Measurements from ENCODE around the gene ZSCAN5A.
"Not testable (repeated sequence)": the region's sequence is repeated elsewhere in the genome, so short reads cannot be mapped to it uniquely, and the experiment has no call there.

The ZSCAN5A gene

DNA sequence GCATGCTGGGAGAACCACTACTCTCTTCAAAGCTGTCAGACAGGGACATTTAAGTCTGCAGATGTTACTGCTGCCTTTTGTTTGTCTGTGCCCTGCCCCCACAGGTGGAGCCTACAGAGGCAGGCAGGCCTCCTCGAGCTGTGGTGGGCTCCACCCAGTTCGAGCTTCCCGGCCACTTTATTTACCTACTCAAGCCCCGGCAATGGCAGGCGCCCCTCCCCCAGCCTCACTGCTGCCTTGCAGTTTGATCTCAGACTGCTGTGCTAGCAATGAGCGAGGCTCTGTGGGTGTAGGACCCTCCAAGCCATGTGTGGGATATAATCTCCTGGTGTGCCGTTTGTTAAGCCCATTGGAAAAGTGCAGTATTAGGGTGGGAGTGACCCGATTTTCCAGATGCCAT, 22.4 kb upstream of the ZSCAN5A start:
- not testable (repeated sequence) for H3K27ac ChIP-seq (ENCODE audit: low read length); H3K9me3 ChIP-seq (ENCODE audit: control insufficient read depth in 2 of 2, low read length in 2 of 2); H3K9ac ChIP-seq (ENCODE audit: low read length in 2 of 2); H3K4me1 ChIP-seq (ENCODE audit: control insufficient read depth, insufficient read depth, low read length); H3K4me3 ChIP-seq (ENCODE audit: low read length in 2 of 2); H3K27me3 ChIP-seq (ENCODE audit: control insufficient read depth in 1 of 2, insufficient read depth in 2 of 2, low read length in 2 of 2); H3K36me3 ChIP-seq (ENCODE audit: control insufficient read depth in 2 of 2, insufficient read depth in 2 of 2, low read length in 2 of 2)

DNA sequence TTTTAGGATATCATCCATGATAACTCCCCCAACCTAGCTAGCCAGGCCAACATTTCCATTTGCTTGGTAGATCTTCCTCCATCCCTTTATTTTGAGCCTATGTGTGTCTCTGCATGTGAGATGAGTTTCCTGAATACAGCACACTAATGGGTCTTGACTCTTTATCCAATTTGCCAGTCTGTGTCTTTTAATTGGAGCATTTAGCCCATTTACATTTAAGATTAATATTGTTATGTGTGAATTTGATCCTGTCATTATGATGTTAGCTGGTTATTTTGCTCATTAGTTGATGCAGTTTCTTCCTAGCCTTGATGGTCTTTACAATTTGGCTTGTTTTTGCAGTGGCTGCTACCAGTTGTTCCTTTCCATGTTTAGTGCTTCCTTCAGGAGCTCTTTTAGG, 20.7 kb upstream of the ZSCAN5A start:
- H3K27ac ChIP-seq (ENCODE audit: low read length); H3K36me3 ChIP-seq (ENCODE audit: control insufficient read depth in 2 of 2, insufficient read depth in 2 of 2, low read length in 2 of 2); H3K4me3 ChIP-seq (ENCODE audit: low read length in 2 of 2); H3K9ac ChIP-seq (ENCODE audit: low read length in 2 of 2); H3K27me3 ChIP-seq (ENCODE audit: control insufficient read depth in 1 of 2, insufficient read depth in 2 of 2, low read length in 2 of 2); H3K9me3 ChIP-seq (ENCODE audit: control insufficient read depth in 2 of 2, low read length in 2 of 2); H3K4me1 ChIP-seq (ENCODE audit: control insufficient read depth, insufficient read depth, low read length): not testable (repeated sequence)

DNA sequence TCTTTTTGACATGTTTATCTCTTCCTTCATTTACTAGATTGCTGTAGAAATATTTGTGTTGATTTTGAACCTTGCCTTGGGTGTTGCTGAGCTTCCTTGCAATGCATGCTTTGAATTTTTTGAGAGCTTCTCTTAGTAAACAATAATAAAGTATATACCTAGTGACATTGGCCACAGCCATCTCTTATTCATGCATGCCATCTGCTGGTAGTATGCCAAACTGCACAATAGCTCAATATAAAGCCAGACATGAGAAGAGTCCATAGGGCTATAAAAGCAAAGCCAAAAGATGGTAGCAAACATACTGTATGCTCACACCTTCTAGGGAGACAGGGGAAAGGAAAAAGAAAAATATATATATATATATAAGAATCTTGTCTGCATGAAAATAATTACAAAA, 18.9 kb upstream of the ZSCAN5A start:
- H3K36me3 ChIP-seq (ENCODE audit: control insufficient read depth in 2 of 2, insufficient read depth in 2 of 2, low read length in 2 of 2): no peaks in the 10 kb centered on the region

DNA sequence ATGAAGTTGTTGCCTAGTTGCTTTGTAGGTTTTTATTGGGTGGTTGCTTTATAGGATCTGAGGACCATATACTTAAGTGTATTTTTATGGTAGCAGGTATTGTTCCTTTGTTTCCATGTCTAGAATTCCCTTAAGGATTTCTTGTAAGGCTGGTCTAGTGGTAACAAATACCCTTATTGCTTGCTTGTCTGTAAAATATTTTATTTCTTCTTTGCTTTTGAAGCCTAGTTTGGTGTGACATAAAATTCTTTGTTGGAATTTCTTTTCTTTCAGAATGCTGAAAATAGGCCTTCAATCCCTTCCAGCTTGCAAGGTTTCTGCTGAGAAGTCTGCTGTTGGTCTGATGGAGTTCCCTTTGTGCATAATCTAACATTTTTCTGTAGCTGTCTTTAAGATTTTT, 18.1 kb upstream of the ZSCAN5A start:
- Histone ChIP-seq H3K27me3 (ENCODE audit: control insufficient read depth in 1 of 2, insufficient read depth in 2 of 2, low read length in 2 of 2) (no peaks in the 10 kb centered on the region), H3K9ac (ENCODE audit: low read length in 2 of 2) (no peak overlapping the region), H3K4me3 (ENCODE audit: low read length in 2 of 2) (no peak overlapping the region), H3K36me3 (ENCODE audit: control insufficient read depth in 2 of 2, insufficient read depth in 2 of 2, low read length in 2 of 2) (no peaks in the 10 kb centered on the region), H3K27ac (ENCODE audit: low read length) (no peak overlapping the region), H3K4me1 (ENCODE audit: control insufficient read depth, insufficient read depth, low read length) (no peaks in the 10 kb centered on the region), H3K9me3 (ENCODE audit: control insufficient read depth in 2 of 2, low read length in 2 of 2) (peaks cover 0 to 3% of the 10 kb centered on the region in 2 donors)

More for the DNA sequence above, 18.9 kb upstream of the ZSCAN5A start:
- H3K9me3 ChIP-seq (ENCODE audit: control insufficient read depth in 2 of 2, low read length in 2 of 2): peaks cover 0 to 3% of the 10 kb centered on the region in 2 donors
- H3K9ac ChIP-seq (ENCODE audit: low read length in 2 of 2): no peak overlapping the region
- no peaks in the 10 kb centered on the region for H3K4me1 ChIP-seq (ENCODE audit: control insufficient read depth, insufficient read depth, low read length)
- no peak overlapping the region for H3K4me3 ChIP-seq (ENCODE audit: low read length in 2 of 2)
- H3K27me3 ChIP-seq (ENCODE audit: control insufficient read depth in 1 of 2, insufficient read depth in 2 of 2, low read length in 2 of 2): no peaks in the 10 kb centered on the region
- H3K27ac ChIP-seq (ENCODE audit: low read length): no peak overlapping the region

DNA sequence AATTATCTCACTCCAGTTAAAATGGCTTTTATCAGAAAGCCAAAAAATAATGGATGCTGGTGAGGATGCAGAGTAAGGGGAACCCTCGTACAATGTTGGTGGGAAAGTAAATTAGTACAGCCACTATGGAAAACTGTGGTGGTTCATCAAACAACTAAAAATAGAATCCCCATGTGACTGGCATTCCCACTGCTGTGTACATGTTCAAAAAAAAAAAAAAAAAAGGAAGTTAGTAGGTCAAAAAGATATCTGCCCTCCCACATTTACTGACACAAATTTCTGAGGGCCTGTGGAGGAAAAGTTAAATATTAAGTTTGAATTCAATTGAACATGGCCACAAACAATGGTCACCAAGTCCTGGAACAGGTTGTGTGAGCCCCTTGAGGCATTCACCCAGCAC, 9.8 kb upstream of the ZSCAN5A start:
- H3K9me3 ChIP-seq (ENCODE audit: control insufficient read depth in 2 of 2, low read length in 2 of 2): no peaks in the 10 kb centered on the region
- H3K36me3 ChIP-seq (ENCODE audit: control insufficient read depth in 2 of 2, insufficient read depth in 2 of 2, low read length in 2 of 2): no peaks in the 10 kb centered on the region
- H3K27me3 ChIP-seq (ENCODE audit: control insufficient read depth in 1 of 2, insufficient read depth in 2 of 2, low read length in 2 of 2): no peaks in the 10 kb centered on the region
- H3K9ac ChIP-seq (ENCODE audit: low read length in 2 of 2): no peak overlapping the region
- no peaks in the 10 kb centered on the region for H3K4me1 ChIP-seq (ENCODE audit: control insufficient read depth, insufficient read depth, low read length)
- no peak overlapping the region for H3K27ac ChIP-seq (ENCODE audit: low read length)
- H3K4me3 ChIP-seq (ENCODE audit: low read length in 2 of 2): no peak overlapping the region

DNA sequence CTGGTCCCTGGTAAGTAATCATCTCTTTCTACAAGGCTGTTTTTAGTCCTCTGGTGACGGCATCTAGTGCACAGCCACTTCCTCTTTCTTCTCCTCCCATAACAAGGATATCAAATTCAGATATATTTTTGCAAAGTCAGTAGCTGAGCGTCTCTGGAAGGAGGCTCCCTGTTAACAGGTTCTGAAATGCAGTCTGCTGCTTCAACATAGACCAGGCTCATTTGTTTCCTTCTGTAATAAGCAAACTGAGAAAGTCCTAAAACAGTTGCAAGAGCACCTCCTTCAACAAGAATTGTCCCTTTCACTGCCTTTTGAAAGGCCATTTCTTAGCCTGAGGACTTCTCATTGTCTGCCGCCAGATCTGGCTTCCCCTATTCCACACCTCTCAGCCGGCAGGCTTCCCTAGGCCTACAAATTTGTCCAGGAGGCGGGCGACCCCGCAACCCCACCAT, 7.4 kb upstream of the ZSCAN5A start:
- Histone ChIP-seq H3K4me1 (ENCODE audit: control insufficient read depth, insufficient read depth, low read length) (no peaks in the 10 kb centered on the region), H3K9ac (ENCODE audit: low read length in 2 of 2) (no peak overlapping the region), H3K4me3 (ENCODE audit: low read length in 2 of 2) (no peak overlapping the region), H3K27me3 (ENCODE audit: control insufficient read depth in 1 of 2, insufficient read depth in 2 of 2, low read length in 2 of 2) (no peaks in the 10 kb centered on the region), H3K27ac (ENCODE audit: low read length) (no peak overlapping the region), H3K9me3 (ENCODE audit: control insufficient read depth in 2 of 2, low read length in 2 of 2) (no peaks in the 10 kb centered on the region), H3K36me3 (ENCODE audit: control insufficient read depth in 2 of 2, insufficient read depth in 2 of 2, low read length in 2 of 2) (no peaks in the 10 kb centered on the region)

DNA sequence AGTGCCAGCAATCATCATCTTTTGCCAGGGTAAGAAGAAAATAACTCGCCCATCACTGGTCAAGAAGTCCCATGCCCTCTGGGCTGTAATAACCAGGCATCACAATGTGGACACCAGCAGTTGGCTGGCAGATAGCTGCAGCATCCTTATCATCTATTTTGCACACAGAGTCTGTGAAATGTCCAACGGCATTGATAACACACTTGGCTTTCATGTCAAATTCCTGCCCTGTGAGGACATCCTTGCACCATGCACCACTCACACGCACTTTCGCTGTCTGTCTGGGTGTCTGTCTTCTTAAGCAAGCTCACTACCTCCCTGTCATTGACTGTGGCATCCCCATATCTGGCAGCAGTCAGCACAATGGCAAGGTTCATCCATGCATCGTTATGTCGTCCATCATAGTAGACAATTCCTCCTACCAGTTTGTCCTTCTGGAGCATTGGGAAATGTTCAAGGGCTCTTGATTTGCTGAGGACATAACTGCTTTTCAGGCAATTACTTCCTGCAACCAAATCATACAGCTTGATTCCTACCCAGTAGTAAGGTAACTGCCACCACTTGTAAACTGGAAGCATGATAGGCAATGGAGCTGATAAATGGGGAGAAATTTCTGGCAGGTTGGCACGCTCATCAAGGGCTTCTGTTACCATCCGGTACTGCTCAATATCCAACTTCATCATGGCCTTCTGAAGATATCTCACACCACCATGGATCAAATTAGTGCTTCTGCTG, 6.8 kb upstream of the ZSCAN5A start:
- Histone ChIP-seq H3K9me3 (ENCODE audit: control insufficient read depth in 2 of 2, low read length in 2 of 2) (no peaks in the 10 kb centered on the region), H3K27me3 (ENCODE audit: control insufficient read depth in 1 of 2, insufficient read depth in 2 of 2, low read length in 2 of 2) (no peaks in the 10 kb centered on the region), H3K4me3 (ENCODE audit: low read length in 2 of 2) (no peak overlapping the region), H3K9ac (ENCODE audit: low read length in 2 of 2) (no peak overlapping the region), H3K4me1 (ENCODE audit: control insufficient read depth, insufficient read depth, low read length) (no peaks in the 10 kb centered on the region), H3K27ac (ENCODE audit: low read length) (no peak overlapping the region), H3K36me3 (ENCODE audit: control insufficient read depth in 2 of 2, insufficient read depth in 2 of 2, low read length in 2 of 2) (no peaks in the 10 kb centered on the region)

DNA sequence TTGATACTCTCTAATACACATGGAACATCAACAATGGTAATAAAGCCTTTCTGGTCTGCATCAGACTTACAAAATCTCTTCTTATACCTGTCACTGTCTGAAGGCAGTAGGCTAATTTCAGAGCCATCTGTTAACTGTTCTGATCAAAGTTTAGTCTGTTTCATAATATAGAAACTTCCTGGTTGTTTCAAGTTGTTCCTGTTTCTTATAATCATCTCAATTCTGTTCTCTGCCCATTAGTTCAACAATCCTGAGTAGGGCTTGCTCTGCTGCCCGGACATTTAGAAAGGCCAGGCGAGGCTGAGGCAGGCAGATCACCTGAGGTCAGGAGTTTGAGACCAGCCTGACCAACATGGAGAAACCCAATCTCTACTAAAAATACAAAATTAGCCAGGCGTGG, 5.4 kb upstream of the ZSCAN5A start:
- H3K36me3 ChIP-seq (ENCODE audit: control insufficient read depth in 2 of 2, insufficient read depth in 2 of 2, low read length in 2 of 2): no peaks in the 10 kb centered on the region

DNA sequence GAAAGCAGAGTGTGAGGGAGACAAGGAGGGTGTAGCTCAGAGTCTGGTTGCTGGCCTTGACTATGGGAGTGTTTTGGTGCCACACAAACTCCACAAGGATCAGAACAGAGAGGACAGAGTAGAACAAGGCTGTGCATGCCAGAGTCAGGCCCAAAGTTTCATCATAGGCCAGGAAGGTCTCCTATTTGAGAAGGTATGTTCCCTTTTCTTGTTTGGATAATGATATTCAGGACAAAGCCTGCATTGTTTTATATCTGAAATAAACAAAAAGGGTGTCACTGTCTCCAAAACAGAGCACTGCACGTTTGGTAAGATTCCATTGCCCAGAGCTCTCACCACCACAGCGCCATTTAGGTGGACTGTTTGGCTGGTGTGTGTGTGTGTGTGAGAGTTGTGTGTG, 3.1 kb upstream of the ZSCAN5A start:
- H3K4me1 ChIP-seq (ENCODE audit: control insufficient read depth, insufficient read depth, low read length): peaks cover 15% of the 10 kb centered on the region

More for the DNA sequence above, 5.4 kb upstream of the ZSCAN5A start:
- H3K9me3 ChIP-seq (ENCODE audit: control insufficient read depth in 2 of 2, low read length in 2 of 2): no peaks in the 10 kb centered on the region
- H3K9ac ChIP-seq (ENCODE audit: low read length in 2 of 2): no peak overlapping the region
- no peak overlapping the region for H3K4me3 ChIP-seq (ENCODE audit: low read length in 2 of 2)
- H3K4me1 ChIP-seq (ENCODE audit: control insufficient read depth, insufficient read depth, low read length): peaks cover 9% of the 10 kb centered on the region
- no peaks in the 10 kb centered on the region for H3K27me3 ChIP-seq (ENCODE audit: control insufficient read depth in 1 of 2, insufficient read depth in 2 of 2, low read length in 2 of 2)
- H3K27ac ChIP-seq (ENCODE audit: low read length): no peak overlapping the region

DNA sequence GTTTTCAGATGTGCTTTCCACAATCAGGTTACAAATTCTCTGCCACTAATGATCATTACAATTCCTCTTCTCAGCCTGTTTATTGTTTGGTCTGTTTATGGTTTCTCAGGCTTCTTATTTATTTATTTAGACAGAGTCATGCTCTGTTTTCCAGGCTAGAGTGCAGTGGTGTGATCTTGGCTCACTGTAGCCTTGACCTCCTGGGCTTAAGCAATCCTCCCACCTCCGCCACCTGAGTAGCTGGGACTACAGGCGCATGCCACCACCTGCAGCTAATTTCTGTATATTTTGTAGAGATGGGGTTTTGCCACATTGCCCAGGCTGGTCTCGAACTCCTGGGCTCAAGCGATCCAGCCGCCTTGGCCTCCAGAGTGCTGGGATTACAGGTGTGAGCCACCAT, 2.1 kb upstream of the ZSCAN5A start:
- H3K9me3 ChIP-seq (ENCODE audit: control insufficient read depth in 2 of 2, low read length in 2 of 2): no peaks in the 10 kb centered on the region
- no peak overlapping the region for H3K4me3 ChIP-seq (ENCODE audit: low read length in 2 of 2)
- H3K27me3 ChIP-seq (ENCODE audit: control insufficient read depth in 1 of 2, insufficient read depth in 2 of 2, low read length in 2 of 2): no peaks in the 10 kb centered on the region
- peaks cover 15% of the 10 kb centered on the region for H3K4me1 ChIP-seq (ENCODE audit: control insufficient read depth, insufficient read depth, low read length)
- no peak overlapping the region for H3K9ac ChIP-seq (ENCODE audit: low read length in 2 of 2)
- peaks cover 0 to 2% of the 10 kb centered on the region in 2 donors for H3K36me3 ChIP-seq (ENCODE audit: control insufficient read depth in 2 of 2, insufficient read depth in 2 of 2, low read length in 2 of 2)
- H3K27ac ChIP-seq (ENCODE audit: low read length): no peak overlapping the region

More for the DNA sequence above, 3.1 kb upstream of the ZSCAN5A start:
- H3K9me3 ChIP-seq (ENCODE audit: control insufficient read depth in 2 of 2, low read length in 2 of 2): no peaks in the 10 kb centered on the region
- peaks cover 0 to 1% of the 10 kb centered on the region in 2 donors for H3K36me3 ChIP-seq (ENCODE audit: control insufficient read depth in 2 of 2, insufficient read depth in 2 of 2, low read length in 2 of 2)
- no peak overlapping the region for H3K4me3 ChIP-seq (ENCODE audit: low read length in 2 of 2)
- H3K9ac ChIP-seq (ENCODE audit: low read length in 2 of 2): no peak overlapping the region
- H3K27me3 ChIP-seq (ENCODE audit: control insufficient read depth in 1 of 2, insufficient read depth in 2 of 2, low read length in 2 of 2): no peaks in the 10 kb centered on the region
- no peak overlapping the region for H3K27ac ChIP-seq (ENCODE audit: low read length)

DNA sequence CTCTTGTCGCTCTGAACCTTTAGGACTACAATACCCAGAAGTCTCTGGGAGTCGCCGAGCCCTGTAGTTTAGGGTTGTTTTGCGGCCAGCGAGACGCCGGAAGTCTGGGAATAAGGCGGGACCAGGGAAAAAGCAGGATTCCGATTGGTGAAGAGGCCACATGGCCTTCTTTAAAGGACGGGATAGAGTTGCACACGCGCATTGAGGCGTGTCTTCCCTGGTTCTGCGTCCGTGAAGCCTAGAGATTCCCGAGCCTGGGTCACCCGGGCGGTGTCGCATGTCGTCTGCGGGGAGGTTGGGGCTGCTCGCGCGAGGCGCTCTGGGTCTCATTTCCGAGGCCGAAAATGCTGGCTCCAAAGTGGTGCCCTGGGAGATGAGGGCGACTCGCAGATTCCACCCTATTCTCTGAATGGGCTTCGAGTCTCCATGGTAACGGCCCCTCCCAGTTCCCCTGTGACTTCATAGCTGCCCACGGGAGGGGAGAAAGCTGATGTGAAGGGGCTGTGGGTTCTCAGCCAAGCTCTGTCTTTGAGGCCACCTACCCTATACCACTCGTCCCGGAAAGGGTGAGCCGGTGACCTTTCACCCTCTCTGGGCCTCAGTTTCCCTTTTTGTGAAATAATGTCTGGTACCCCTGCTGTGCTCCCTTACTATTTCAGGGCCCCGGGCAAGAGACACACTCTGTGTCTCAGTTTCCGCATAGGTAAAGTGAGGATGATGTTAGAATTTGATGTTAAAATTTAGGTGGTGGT, 614 bp upstream of the ZSCAN5A start:
- H3K4me1 ChIP-seq (ENCODE audit: control insufficient read depth, insufficient read depth, low read length): peaks cover 15% of the 10 kb centered on the region
- peak overlapping the region; percentile 95 to 98 for H3K4me3 ChIP-seq (ENCODE audit: low read length in 2 of 2)
- no peaks in the 10 kb centered on the region for H3K27me3 ChIP-seq (ENCODE audit: control insufficient read depth in 1 of 2, insufficient read depth in 2 of 2, low read length in 2 of 2)
- H3K9me3 ChIP-seq (ENCODE audit: control insufficient read depth in 2 of 2, low read length in 2 of 2): no peaks in the 10 kb centered on the region
- H3K36me3 ChIP-seq (ENCODE audit: control insufficient read depth in 2 of 2, insufficient read depth in 2 of 2, low read length in 2 of 2): peaks cover 0 to 2% of the 10 kb centered on the region in 2 donors
- peak overlapping the region; percentile 88 to 99 for H3K9ac ChIP-seq (ENCODE audit: low read length in 2 of 2)
- peak overlapping the region; percentile 97 for H3K27ac ChIP-seq (ENCODE audit: low read length)
